ENCODE results near the gene FAM168A.

FAM168A gene, protein sequence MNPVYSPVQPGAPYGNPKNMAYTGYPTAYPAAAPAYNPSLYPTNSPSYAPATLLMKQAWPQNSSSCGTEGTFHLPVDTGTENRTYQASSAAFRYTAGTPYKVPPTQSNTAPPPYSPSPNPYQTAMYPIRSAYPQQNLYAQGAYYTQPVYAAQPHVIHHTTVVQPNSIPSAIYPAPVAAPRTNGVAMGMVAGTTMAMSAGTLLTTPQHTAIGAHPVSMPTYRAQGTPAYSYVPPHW

DNA sequence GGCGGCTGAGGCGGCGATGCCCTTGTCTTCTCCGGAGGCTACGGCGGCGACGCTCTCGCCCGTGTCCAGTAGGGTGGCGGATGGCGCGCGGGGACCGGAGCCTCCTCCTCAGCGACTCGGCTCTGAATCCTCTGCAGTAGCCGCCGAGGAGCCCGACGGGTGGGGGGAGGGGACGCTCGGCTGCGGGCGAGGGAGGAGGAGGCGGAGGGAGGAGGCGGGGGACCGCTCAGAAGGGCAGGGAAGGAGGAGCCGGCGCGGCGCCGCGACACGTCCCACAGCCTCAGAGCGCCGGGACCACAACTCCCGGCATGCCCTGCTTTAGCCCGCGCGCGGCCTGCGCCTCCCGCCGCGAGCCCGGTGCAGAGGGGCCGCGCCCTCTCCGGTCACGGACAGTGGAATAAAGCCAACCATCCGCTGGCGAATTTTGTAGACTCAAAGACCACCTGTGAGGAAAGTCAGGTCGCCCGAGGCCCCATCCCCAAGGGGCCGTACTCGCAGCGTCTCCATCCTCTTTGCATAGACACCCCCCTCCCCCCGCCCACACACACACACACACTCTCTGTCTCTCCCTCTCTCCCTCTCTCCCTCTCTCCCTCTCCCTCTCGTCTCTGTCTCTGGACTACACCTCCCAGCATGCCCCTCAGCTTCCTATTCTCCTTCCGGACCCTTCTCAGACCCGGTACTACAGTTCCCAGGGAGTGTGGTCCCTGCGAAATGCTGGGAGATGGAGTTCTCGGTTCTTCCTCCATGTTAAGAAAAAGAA, at the start of gene FAM168A:
Gene FAM168A (minus strand): TSS at position 157 of the 763 bp plus-strand sequence. CDS start 129,638 bp downstream, outside the sequence.
- DNase-seq, result peak; percentile 99

DNA sequence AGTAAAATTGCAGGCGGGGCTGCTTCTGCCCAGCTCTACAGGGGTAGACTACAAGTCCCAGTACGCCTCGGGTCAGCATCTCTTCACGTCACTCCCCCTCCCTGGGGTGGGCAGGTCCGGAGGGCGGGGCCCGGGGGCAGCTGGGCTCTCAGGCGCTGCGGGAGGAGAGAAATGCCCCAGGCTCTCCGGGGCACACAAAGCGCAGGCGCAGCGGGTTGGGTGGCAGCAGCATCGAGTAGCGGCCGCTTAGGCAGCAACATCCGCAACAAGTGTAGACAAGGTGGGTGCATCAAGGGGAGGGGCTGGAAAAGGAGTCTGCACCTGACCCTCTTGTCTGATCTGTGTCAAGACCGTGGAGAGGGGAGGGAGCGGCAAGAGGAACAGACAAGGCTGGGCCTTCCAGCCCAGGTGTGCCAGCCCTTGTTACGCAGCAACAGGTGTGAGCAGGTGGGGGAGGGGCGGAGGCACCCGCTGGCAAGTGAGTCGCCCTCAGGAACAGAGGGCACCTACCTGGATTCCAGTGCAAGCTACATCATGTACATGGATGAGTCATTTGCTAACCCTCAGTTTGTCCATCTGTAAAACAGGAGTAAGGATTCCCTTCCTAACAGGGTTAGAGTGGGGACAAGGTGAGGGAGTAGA, 49.7 kb upstream of the FAM168A start:
- peak; percentile 97 for DNase-seq

GRCh38 chr11:73645972-73646631, 48.2 kb upstream of the FAM168A start, which contains the start of gene PLEKHB1:
Gene PLEKHB1, plus strand, starts transcription at chr11:73646581. Its CDS starts 28 bp downstream, at chr11:73646609.
- DNase-seq, result peak; percentile 75

DNA sequence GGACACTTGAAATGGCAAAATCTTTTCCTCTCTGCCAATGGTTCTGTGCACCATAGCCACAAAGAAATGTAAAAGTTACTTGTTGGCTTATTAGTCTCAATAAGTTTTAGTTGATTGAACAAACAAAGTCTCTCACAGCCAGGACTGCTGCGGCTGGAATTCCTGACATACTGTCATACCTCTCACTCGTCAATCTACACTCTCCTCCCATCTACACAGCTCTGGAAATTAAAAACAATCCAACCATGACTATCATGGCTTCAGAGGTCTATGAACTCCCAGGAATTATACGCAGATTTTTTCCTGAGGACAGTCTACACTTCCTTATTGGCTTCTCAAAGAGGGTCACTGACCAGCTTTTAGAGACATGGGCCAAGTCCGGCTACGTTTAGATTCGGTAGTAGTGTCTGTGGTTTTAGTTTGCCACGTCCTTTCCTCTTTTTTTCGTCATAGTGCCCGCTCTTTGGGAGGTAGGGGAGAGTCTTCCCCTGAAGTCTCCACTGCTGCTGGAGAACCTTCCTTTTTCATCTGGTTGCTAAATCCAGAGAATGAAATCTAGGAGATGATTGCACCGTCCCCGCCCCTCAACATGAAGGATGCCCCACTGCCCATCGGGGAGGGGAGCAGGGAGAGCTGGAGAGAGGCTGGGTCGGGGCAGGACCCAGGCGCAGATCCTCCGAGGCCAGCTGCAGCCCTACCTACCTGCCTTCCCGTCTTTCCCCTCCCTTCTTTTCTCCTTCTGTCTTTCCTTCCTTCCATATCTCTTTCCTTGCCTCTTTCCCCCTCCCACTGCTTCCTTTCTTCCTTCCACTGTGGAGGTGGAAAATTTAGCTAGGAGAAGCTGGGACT, 47.4 kb upstream of the FAM168A start:
- no peak for DNase-seq

- no peak for DNase-seq
Observed at GRCh38 chr11:73641668-73642067, 43.8 kb upstream of the FAM168A start.

- no peak for DNase-seq
Observed at GRCh38 chr11:73640592-73640991, 42.7 kb upstream of the FAM168A start.

GRCh38 chr11:73637012-73637411, 39.1 kb upstream of the FAM168A start:
- DNase-seq, result no peak

DNA sequence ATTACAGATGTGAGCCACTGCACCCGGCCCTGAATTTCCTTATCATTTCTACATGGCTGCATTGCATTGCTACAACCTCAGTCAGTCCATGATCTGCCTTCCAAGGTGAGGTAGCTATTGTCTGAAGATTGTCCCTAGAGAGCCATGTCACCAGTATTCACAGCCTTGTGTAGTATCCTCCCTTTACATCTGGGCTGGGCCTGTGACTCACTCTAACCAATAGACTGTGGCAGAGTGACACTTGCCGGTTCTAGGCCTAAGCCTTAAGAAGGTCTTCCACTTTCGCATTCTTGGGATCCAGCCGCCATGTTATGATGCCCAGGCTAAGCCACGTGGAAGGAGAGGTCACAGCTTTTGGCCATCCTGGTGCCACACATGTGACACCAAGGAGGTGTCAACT, 38.3 kb upstream of the FAM168A start:
- DNase-seq, result no peak

DNA sequence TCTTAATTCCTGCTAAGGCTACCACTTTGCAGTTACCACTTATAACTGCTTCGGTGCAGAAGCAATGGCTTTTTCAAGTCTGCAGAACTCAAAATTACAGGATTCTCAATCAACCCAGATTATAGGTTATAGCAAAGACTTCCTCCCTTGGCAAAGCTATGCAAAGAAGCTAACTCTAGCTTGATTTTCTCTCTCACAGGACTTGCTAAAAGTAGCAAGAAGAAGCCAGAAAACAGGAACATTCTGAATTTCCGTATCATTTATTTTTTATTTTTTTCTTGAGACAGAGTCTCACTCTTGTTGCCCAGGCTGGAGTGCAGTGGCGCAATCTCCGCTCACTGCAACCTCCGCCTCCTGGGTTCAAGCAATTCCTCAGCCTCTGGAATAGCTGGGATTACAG, 37.8 kb upstream of the FAM168A start:
- DNase-seq, result no peak

GRCh38 chr11:73633999-73634398, 36.1 kb upstream of the FAM168A start:
- no peak for DNase-seq

DNA sequence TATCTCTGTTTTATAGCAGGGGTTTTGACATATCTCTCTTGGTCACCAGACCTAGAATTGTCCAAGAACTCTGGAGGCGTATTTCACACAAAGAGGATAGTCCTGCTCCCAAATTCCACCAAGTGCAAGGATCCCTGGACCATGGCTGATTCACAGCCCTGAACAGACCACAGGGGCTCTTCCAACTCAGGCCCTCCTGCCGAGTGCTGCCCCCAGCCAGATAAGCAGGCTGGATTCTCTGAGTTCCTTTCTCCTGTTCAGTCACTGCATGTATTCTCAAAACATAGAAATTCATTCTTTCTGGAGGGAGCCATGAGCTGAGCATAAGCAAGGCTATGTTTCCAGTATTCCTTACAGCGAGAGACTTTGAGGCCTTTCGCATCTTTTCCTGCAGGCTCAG, 35.1 kb upstream of the FAM168A start:
- no peak for DNase-seq

- no peak for DNase-seq
Observed at GRCh38 chr11:73629907-73630306, 32.0 kb upstream of the FAM168A start.

DNA sequence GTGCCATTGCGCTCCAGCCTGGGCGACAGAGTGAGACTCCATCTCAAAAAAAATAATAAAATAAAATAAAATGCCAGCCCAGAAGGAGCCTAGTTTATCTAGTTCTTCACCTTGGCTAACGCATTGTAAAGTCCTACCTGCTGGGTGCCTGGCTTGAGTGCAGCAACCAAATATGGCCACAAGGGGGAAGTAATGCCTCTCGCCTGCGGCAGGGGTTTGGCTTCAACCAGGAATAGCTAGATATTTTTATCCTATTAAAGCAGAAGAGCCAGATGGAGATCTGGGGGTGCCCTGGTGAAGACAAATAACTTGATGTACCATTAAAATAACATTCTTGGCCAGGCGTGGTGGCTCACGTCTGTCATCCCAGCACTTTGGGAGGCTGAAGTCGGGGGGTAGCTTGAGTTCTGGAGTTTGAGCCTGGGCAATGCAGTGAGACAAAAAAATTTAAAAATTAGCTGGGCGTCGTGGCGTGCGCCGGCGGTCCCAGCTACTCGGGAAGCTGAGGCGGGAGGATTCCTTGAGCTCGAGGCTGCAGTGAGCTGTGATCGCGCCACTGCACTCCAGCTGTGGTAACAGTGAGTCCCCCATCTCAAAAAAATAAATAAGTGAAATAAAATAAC, 27.9 kb upstream of the FAM168A start:
- DNase-seq, result peak; percentile 84

DNA sequence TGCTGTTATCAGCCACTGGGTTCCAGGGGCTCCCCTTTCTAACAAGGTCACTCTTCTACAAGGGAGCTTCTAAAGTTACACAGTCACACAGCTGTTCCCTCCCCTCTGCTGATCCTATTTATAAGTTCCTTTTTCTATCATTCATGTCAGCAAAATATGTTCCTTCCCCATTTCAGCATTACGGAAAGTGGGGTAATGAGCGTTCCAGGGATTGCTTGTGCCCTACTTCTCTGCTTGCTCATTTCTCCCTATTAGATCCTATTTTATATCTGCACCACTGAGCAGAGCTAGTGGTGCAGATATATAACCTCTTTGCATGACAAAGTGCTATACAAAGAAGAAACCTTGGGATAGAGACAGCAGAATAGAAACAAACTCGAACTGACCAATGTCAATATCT, 25.8 kb upstream of the FAM168A start:
- no peak for DNase-seq

DNA sequence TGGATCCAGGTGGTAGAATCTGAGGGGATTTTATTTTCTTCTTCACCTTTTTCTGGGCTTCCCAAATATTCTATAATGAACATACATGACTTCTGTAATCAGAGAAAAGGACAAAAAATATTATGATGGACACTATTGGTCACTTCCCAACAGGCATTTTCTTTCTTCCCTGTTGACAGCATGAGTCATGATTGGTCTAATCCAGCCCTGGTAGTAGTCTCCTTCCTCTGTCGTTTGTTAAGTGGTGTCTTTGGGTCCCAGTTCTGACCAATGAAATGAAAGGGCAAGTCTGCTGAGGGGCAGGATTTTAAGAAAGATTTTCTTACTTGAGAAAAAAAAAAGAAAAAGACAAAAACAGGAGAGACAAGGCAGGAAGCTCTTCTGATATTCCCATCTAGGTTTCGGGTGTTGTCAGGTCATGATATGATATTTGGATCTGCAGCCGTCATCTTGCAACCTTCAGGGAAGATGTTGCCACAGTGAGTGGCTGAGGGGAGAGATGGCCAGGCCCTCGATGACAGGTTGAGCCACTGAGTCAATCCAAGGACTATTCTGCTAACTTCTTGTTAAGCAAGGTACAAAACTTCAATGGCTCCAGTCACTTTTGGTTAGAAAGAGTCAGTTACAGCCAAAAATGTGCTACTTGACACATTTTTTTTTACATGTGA, 25.1 kb upstream of the FAM168A start:
- no peak for DNase-seq

DNA sequence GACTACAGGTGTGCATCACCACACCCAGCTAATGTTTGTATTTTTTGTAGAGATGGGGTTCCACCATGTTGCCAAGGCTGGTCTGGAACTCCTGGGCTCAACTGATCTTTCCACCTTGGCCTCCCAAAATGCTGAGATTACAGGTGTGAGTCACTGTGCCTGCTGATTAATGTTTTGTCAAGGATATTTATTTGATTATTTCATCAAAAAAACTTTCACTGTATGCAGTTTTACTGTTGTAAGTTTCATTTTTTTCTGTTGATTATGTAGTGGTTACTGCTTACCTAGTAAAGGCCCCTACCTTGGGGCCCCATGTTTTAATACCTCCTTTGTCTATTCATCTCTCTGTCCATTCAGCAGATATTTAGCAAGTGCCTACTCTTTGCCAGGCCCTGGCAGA, 16.7 kb upstream of the FAM168A start:
- DNase-seq, result no peak

DNA sequence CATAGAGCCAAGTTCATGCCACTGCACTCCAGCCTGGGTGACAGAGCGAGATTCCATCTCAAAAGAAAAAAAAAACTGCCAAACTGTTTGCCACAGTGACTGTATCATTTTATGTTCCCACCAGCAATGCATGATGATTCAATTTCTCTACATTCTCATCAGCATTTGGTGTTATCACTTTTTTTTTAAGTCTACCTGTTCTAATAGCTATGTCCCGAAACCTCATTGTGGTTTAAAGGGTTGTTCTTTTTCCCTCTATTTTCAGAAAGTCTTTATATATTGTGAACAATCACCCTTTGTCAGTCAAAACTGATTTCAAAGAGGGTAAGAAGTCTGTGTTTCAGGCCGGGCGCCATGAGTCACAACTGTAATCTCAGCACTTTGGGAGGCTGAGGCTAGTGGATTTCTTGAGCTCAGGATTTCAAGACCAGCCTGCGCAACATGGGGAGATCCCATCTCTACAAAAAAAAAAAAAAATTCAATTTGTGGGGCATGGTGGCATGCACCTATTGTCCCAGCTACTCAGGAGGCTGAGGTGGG, 14.8 kb upstream of the FAM168A start:
- peak; percentile 61 for DNase-seq

DNA sequence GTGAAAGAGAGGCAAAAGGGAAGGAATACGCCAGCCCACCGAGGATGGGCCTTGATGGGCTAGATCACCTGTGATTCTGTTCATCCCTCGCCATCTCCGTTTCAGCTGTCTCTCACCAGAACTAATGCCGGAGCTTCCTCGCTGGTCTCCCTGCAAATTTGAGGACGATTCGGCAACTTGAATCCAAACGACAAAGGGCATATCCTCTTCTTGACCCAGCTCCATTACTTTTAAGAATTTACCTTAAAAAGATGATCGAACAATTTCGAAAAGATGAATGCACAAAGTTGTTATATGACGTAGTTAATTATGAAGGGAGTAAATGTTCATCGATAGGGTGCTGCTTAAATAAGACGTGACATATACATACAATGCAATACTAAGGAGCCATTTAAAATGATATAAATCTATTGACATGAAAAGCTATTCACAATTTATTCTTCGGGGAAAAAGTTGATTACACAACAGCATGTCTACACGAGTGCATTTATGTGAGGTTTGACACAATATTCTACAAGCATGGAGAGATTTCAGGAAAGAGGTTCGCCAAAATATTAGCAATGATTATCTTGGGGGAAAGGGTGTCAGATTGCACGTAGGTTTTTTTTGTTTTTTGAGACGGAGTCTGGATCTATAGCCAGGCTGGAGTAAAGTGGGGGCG, 937 bp upstream of the FAM168A start:
- DNase-seq, result no peak

- DNase-seq, result no peak
Observed at GRCh38 chr11:73597336-73597955, 466 bp downstream of the FAM168A start.

- no peak for DNase-seq
Observed at GRCh38 chr11:73596547-73596946, 1.4 kb downstream of the FAM168A start.

Measured in islet precursor cell (in vitro differentiated cells).